AG04449 (cell line): ENCODE data around the gene ZFP91.

ENCODE experiments used
- CTCF ChIA-PET: fragments of 350-600 bp; formaldehyde crosslinking; extraction: SDS; loops from one replicate; lab custom pipeline; 2021; ENCODE audit warnings: antibody characterized with exemption; lab: Yijun Ruan, JAX
- POLR2A ChIA-PET: fragments of 400-600, 350-600 bp; formaldehyde crosslinking; extraction: SDS; loops from one replicate; lab custom pipeline; 2020; ENCODE audit warnings: antibody characterized with exemption, inconsistent platforms; lab: Yijun Ruan, JAX
- DNase-seq: peaks from one replicate; pipeline ENCODE4 v3.0.0-alpha.2; 2010; ENCODE audit warnings: low read depth, low spot score
- H3K4me3 ChIP-seq: 2 replicates; pipeline ENCODE4 v1.5.1; 2011; ENCODE audit warnings: low read depth, mild to moderate bottlenecking, control low read depth, low read length
- CTCF ChIP-seq: IDR thresholded peaks from one replicate; pipeline ENCODE4 v1.5.1; 2011; ENCODE audit warnings: mild to moderate bottlenecking, moderate library complexity, low read length, control low read depth, inconsistent platforms; ENCODE audit not compliant: insufficient read depth; ENCODE audit errors: missing control alignments

The ZFP91 gene

GRCh38 chr11:58617976-58618557 lies 39.2 kb downstream of the ZFP91 start:
- POLR2A ChIA-PET: no interaction called here

GRCh38 chr11:58621586-58622262 lies 42.9 kb downstream of the ZFP91 start:
- H3K4me3 ChIP-seq: no peak overlapping the region
- POLR2A ChIA-PET: no interaction called here
- no peak for DNase-seq
- CTCF ChIA-PET: interaction anchor here (0.7 to 1.8 kb wide), 5 partner anchors 8 to 279 kb away, joined by 3 to 8 read pairs (median 4); no protein-coding TSS in a partner anchor
- TF ChIP-seq CTCF: no peak

More at GRCh38 chr11:58617976-58618557, 39.2 kb downstream of the ZFP91 start:
- no peak overlapping the region for H3K4me3 ChIP-seq
- CTCF ChIA-PET: interaction anchor here (1.1 to 3.6 kb wide), 3 partner anchors 11 kb away, joined by 3 to 30 read pairs (median 4); no protein-coding TSS in a partner anchor
- no peak for DNase-seq
- no peak for TF ChIP-seq CTCF

- no peak for DNase-seq
- no peak for TF ChIP-seq CTCF
- ChIA-PET POLR2A (no interaction called here), CTCF (interaction anchor here (0.9 to 1.8 kb wide), 4 partner anchors 7 to 279 kb away, joined by 3 to 8 read pairs (median 4); no protein-coding TSS in a partner anchor)
- no peak within 1 kb of the TSS for H3K4me3 ChIP-seq
Observed at GRCh38 chr11:58622344-58622743, 43.5 kb downstream of the ZFP91 start, which contains the start of gene CNTF. TSS of gene CNTF (plus strand) at chr11:58622665. CDS start at chr11:58622753, 88 bp downstream.

GRCh38 chr11:58625086-58625485 lies 46.2 kb downstream of the ZFP91 start:
- DNase-seq: no peak
- POLR2A ChIA-PET: no interaction called here
- no peak for TF ChIP-seq CTCF
- H3K4me3 ChIP-seq: no peak overlapping the region
- CTCF ChIA-PET: interaction anchor here (1.0 kb wide), 1 partner anchor 511 kb away, joined by 3 read pairs; no protein-coding TSS in a partner anchor

GRCh38 chr11:58625826-58626460 lies 47.1 kb downstream of the ZFP91 start:
- peak; percentile 3 for DNase-seq
- TF ChIP-seq CTCF: no peak
- ChIA-PET POLR2A (interaction anchor here (0.6 kb wide), 1 partner anchor 9 kb away, joined by 3 read pairs; no protein-coding TSS in a partner anchor), CTCF (interaction anchor here (0.6 to 5.3 kb wide), 8 partner anchors 9 to 869 kb away, joined by 3 to 57 read pairs (median 3); partner anchors contain the start of gene LPXN)
- no peak overlapping the region for H3K4me3 ChIP-seq

GRCh38 chr11:58626934-58627483 lies 48.1 kb downstream of the ZFP91 start:
- CTCF ChIA-PET: interaction anchor here (0.6 to 5.3 kb wide), 10 partner anchors 8 to 162 kb away, joined by 3 to 58 read pairs (median 7); partner anchors contain the start of genes LPXN and ZFP91
- POLR2A ChIA-PET: no interaction called here
- DNase-seq: no peak
- TF ChIP-seq CTCF: no peak
- H3K4me3 ChIP-seq: no peak overlapping the region
